Neural progenitor cell (in vitro differentiated cells): ENCODE data around the gene IGFBP7. TPM values are rescaled to one million over a fixed set of nuclear protein-coding genes. Genes with fewer than 3 reads are reported as not detected.
A peak's percentile ranks its signal among the peaks of the same experiment; 100 is the strongest.

Source experiments
- DNase-seq: peaks from one replicate; pipeline ENCODE4 v3.0.0-alpha.2; 2016; ENCODE audit warnings: low spot score
- H2AFZ ChIP-seq: fragments of 200-600 bp; sonication (generic); replicated peaks from 2 replicates; pipeline ENCODE4 v1.6.1; 2016; ENCODE audit warnings: antibody characterized with exemption
- H3F3A ChIP-seq: fragments of 200-600 bp; sonication (generic); 2 replicates; pipeline ENCODE4 v1.6.1; 2016; ENCODE audit warnings: antibody characterized with exemption, low read depth
- H3K27ac ChIP-seq: fragments of 200-600 bp; sonication (generic); 2 replicates; pipeline ENCODE4 v1.5.1; 2016; ENCODE audit warnings: mild to moderate bottlenecking
- H3K27me3 ChIP-seq: fragments of 200-600 bp; sonication (generic); 2 replicates; pipeline ENCODE4 v1.6.1; 2016; ENCODE audit warnings: mild to moderate bottlenecking, moderate library complexity
- H3K36me3 ChIP-seq: fragments of 200-600 bp; sonication (generic); 2 replicates; pipeline ENCODE4 v1.5.1; 2016
- H3K4me1 ChIP-seq: fragments of 200-600 bp; sonication (generic); 2 replicates; pipeline ENCODE4 v1.6.1; 2016; ENCODE audit warnings: mixed run types
- H3K4me2 ChIP-seq: fragments of 200-600 bp; sonication (generic); 2 replicates; pipeline ENCODE4 v1.6.1; 2016
- H3K4me3 ChIP-seq: fragments of 200-600 bp; sonication (generic); 2 replicates; pipeline ENCODE4 v1.5.1; 2016
- H3K79me2 ChIP-seq: fragments of 200-600 bp; sonication (generic); 2 replicates; pipeline ENCODE4 v1.6.1; 2016; ENCODE audit warnings: low read depth
- H3K9ac ChIP-seq: fragments of 200-600 bp; sonication (generic); 2 replicates; pipeline ENCODE4 v1.6.1; 2016
- H3K9me3 ChIP-seq: fragments of 200-600 bp; sonication (generic); 2 replicates; pipeline ENCODE4 v1.5.1; 2016; ENCODE audit warnings: low read depth
- H4K20me1 ChIP-seq: fragments of 200-600 bp; sonication (generic); 2 replicates; pipeline ENCODE4 v1.6.1; 2016; ENCODE audit warnings: low read depth
- H3K27ac Mint-ChIP-seq: 3 replicates; pipeline ENCODE4 v1.8.0; 2021; ENCODE audit warnings: mixed read lengths
- H3K27me3 Mint-ChIP-seq: 2 replicates; pipeline ENCODE4 v1.8.0; 2022; ENCODE audit warnings: low read depth, mild to moderate bottlenecking, inconsistent platforms, moderate library complexity, mixed read lengths; ENCODE audit not compliant: insufficient read depth
- H3K36me3 Mint-ChIP-seq: 3 replicates; pipeline ENCODE4 v1.8.0; 2021; ENCODE audit warnings: mixed read lengths
- H3K4me1 Mint-ChIP-seq: 3 replicates; pipeline ENCODE4 v1.8.0; 2021; ENCODE audit warnings: mixed read lengths
- H3K4me3 Mint-ChIP-seq: 3 replicates; pipeline ENCODE4 v1.8.0; 2021; ENCODE audit warnings: mild to moderate bottlenecking, moderate library complexity, mixed read lengths
- H3K9me3 Mint-ChIP-seq: 3 replicates; pipeline ENCODE4 v1.8.0; 2020; ENCODE audit warnings: mixed read lengths
- CTCF ChIP-seq: fragments of 200-600 bp; sonication (generic); IDR thresholded peaks from 2 replicates; pipeline ENCODE4 v1.5.1; 2017; ENCODE audit warnings: antibody characterized with exemption, mild to moderate bottlenecking
- EZH2 ChIP-seq: fragments of 200-600 bp; sonication (generic); IDR thresholded peaks from 2 replicates; pipeline ENCODE4 v1.6.1; 2017; ENCODE audit warnings: antibody characterized with exemption, mild to moderate bottlenecking, moderate library complexity
- EZH2phosphoT487 ChIP-seq: fragments of 200-600 bp; sonication (generic); IDR thresholded peaks from 2 replicates; pipeline ENCODE4 v1.6.1; 2017; ENCODE audit warnings: antibody characterized with exemption
- total RNA-seq: library from RNA; depleted of rRNA; stranded (reverse); fragments of >200 nt; gene quantifications from 2 replicates; pipeline ENCODE4 v1.2.3, GENCODE V29; 2015; ENCODE audit warnings: low replicate concordance

IGFBP7 gene
- total RNA-seq, 1 donor from 2014 or later, result 0.86 TPM

GRCh38 chr4:57041020-57041419, 69.2 kb downstream of the IGFBP7 start:
- H3K36me3 Mint-ChIP-seq, result no peaks in the 10 kb centered on the region

GRCh38 chr4:57040510-57040909, 69.7 kb downstream of the IGFBP7 start:
- Mint-ChIP-seq H3K4me3 (no peak overlapping the region), H3K36me3 (no peaks in the 10 kb centered on the region), H3K27ac (peak overlapping the region; percentile 75), H3K9me3 (no peaks in the 10 kb centered on the region), H3K4me1 (peaks cover 40% of the 10 kb centered on the region), H3K27me3 (peaks cover 5% of the 10 kb centered on the region)
- TF ChIP-seq EZH2, result no peak
- TF ChIP-seq EZH2phosphoT487, result no peak
- TF ChIP-seq CTCF, result no peak
- Histone ChIP-seq H3K4me1 (peaks cover 7% of the 10 kb centered on the region), H3K9me3 (no peaks in the 10 kb centered on the region), H3K27ac (no peak overlapping the region), H3K4me3 (no peak overlapping the region), H3K4me2 (no peak overlapping the region), H3K36me3 (no peaks in the 10 kb centered on the region), H3K79me2 (no peaks in the 10 kb centered on the region), H3K9ac (no peak overlapping the region), H3F3A (peaks cover 5% of the 10 kb centered on the region), H2AFZ (peak overlapping the region; percentile 8), H3K27me3 (no peaks in the 10 kb centered on the region), H4K20me1 (no peaks in the 10 kb centered on the region)
- DNase-seq, result peak; percentile 12

More at GRCh38 chr4:57041020-57041419, 69.2 kb downstream of the IGFBP7 start:
- H3K4me1 Mint-ChIP-seq, result peaks cover 40% of the 10 kb centered on the region
- Histone ChIP-seq H3K4me1 (peaks cover 7% of the 10 kb centered on the region), H3K9ac (no peak overlapping the region), H3K79me2 (no peaks in the 10 kb centered on the region), H4K20me1 (no peaks in the 10 kb centered on the region), H3K36me3 (no peaks in the 10 kb centered on the region), H3K4me3 (no peak overlapping the region), H3K27me3 (no peaks in the 10 kb centered on the region), H2AFZ (no peak overlapping the region), H3K4me2 (no peak overlapping the region), H3F3A (peaks cover 5% of the 10 kb centered on the region), H3K27ac (no peak overlapping the region), H3K9me3 (no peaks in the 10 kb centered on the region)
- H3K9me3 Mint-ChIP-seq, result peaks cover 3% of the 10 kb centered on the region
- peaks cover 5% of the 10 kb centered on the region for H3K27me3 Mint-ChIP-seq
- no peak overlapping the region for H3K4me3 Mint-ChIP-seq
- no peak overlapping the region for H3K27ac Mint-ChIP-seq
- DNase-seq, result no peak
- TF ChIP-seq EZH2phosphoT487, result no peak
- TF ChIP-seq EZH2, result no peak
- TF ChIP-seq CTCF, result no peak

GRCh38 chr4:57039345-57039744, 70.8 kb downstream of the IGFBP7 start:
- Histone ChIP-seq H3K27me3 (no peaks in the 10 kb centered on the region), H3K9me3 (no peaks in the 10 kb centered on the region), H3K4me1 (peaks cover 7% of the 10 kb centered on the region), H3K9ac (no peak overlapping the region), H3K4me3 (no peak overlapping the region), H3K79me2 (no peaks in the 10 kb centered on the region), H4K20me1 (no peaks in the 10 kb centered on the region), H3K27ac (no peak overlapping the region), H3K4me2 (no peak overlapping the region), H2AFZ (no peak overlapping the region), H3F3A (peaks cover 5% of the 10 kb centered on the region), H3K36me3 (no peaks in the 10 kb centered on the region)
- TF ChIP-seq EZH2phosphoT487, result no peak
- TF ChIP-seq CTCF, result no peak
- no peak for TF ChIP-seq EZH2
- H3K27me3 Mint-ChIP-seq, result peaks cover 5% of the 10 kb centered on the region
- no peaks in the 10 kb centered on the region for H3K36me3 Mint-ChIP-seq
- no peak for DNase-seq
- H3K9me3 Mint-ChIP-seq, result no peaks in the 10 kb centered on the region
- no peak overlapping the region for H3K4me3 Mint-ChIP-seq
- peaks cover 40% of the 10 kb centered on the region for H3K4me1 Mint-ChIP-seq
- H3K27ac Mint-ChIP-seq, result peak overlapping the region; percentile 66
